NCI-H524 treated with DMSO at 0.1 percent for 48 hours (cell line): ENCODE measurements around the gene ITGB3.
"Not testable (repeated sequence)": the region's sequence is repeated elsewhere in the genome, so short reads cannot be mapped to it uniquely, and the experiment has no call there.

Source experiments
- DNase-seq: peaks from one replicate; lab custom pipeline; 2025; lab: John Stamatoyannopoulos, UW

Gene ITGB3

GRCh38 chr17:47244697-47245096, 8.9 kb upstream of the ITGB3 start:
- DNase-seq: no peak

DNA sequence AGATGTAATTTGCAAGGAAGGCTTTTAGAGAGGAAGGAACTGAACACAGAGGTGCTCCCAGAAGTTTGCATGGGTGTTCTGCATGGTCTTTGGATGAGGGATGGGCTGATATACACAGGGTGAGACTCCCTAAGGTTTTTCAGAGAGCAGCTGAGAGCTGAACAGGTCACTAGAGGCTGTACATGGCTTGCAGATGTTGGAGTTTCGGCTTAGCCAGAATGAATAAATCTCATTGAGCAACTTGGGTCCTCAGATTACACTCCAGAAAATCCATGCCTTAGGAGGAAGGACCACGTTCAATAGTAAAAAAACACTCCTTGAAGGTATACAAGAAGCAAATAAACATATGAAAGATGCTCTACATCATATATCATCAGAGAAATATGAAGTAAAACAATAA, 7.5 kb upstream of the ITGB3 start:
- DNase-seq: no peak

DNA sequence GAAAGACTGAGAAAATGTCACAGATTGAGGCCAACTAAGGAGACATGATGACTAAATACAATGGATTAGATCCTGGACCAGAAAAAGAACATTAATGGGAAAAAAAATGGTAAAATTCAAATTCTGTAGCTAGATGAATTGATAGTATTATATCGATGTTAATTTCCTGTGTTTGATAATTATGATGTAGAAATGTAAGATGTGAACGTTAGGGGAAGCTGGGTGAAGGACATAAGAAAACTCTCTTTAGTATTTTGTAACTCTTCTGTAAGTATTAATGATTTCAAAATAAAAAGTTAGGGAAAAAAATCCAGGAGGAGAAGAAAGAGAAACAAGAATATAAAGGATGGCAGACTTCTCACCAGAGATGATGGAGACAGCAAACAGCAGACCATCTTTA, 2.8 kb upstream of the ITGB3 start:
- DNase-seq: no peak

GRCh38 chr17:47251421-47251940, 2.1 kb upstream of the ITGB3 start:
- no peak for DNase-seq

GRCh38 chr17:47252209-47252608, 1.4 kb upstream of the ITGB3 start:
- no peak for DNase-seq

DNA sequence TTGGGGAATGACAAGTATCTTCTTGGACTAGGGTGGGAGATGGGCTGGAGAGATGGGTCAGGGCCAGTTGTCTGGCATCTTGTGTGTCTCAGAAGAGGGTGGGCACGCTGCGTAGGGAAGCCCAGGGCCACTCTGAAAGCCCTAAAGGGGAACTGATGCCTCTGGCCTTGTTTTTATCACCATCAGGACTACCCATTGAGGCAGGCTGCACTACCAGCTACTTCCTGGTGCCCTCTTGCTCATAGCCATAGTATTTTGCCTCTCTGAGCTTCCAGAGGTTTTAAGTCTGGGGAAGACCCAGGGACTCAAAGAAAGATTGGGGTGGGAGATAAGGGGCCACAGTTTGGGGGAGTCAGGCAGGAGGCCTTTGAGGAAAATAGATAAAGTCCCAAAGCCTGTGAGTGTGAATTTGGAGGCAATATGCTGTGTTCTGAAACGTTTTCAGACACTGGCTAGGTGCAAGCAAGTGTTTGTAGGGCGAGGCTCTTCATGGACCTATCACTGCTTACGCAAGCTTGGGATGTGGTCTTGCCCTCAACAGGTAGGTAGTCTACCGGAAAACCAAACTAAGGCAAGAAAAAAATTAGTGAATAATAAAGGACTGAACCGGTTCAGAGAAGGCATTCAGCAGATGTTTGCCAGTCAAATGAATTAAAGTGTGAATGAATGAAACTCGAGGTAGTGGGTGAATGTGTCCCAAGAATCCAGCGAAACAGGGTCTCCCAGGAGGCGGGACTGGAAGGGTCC, 688 bp upstream of the ITGB3 start:
- no peak for DNase-seq

DNA sequence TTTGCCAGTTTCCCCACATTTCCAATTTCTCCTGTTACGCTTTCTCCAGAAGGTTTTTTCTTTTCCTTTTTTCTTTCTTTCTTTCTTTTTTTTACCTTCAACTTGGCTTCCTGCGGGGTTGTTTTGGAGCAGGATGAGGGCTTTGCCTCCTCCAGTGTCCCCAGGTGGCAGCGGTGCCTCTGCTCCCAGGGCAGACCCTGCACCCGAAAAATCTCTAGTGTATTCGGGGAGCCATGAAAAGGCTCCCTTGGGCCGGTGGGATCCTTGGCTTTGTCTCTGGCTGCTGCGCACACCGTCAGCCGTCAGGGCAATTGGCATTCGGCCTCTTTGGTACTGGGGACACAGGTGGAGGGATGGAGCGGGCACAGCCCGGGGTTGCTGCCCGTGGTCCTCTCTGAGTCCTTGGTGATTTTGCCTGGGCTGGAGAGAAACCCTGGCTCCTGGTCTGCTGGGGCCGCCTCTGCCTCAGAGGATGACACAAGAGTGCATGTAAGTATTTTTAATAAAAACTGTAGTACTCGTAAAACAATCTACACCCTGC, 846 bp downstream of the ITGB3 start:
- no peak for DNase-seq

- DNase-seq: no peak
These were observed 4.2 kb downstream of the ITGB3 start for GRCh38 chr17:47257651-47258339.

DNA sequence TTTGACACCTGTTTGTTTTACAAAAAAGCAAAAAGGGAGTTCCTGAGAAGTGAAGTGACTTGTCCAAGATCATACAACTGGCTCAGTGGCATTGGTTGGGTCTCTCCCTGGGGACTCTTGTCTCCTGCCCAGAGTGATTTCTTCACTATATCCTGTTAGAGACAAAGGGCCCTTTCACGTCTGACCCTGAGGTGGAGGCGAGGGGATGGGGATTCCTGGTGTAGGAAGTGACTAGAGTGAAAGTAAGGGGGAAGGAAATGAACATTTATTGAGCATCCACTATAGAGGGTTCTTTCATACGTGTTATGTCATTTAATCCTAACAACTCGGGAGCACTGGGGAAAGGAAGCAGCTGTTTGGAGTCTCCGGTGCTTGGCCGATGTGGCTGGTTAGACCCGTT, 9.0 kb downstream of the ITGB3 start:
- DNase-seq: no peak

DNA sequence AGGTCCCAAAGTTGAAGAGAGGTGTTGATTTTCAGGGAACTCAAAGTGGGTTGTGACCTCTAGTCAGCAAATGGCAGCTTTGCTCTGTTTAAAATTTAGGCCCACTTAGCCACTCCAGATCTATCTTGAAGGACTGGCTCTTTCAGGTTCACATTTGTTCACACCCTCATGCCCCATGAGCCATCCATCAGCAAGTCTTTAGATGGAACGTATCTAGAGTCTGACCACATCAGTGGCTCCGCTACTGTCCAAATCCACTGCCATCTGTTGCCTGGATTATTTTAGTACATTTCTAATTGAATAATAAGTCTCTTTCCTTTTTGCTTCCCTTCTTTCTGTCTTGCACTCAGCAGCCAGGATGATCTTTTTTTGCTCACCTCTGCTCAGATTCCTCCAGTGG, 10.5 kb downstream of the ITGB3 start:
- no peak for DNase-seq

GRCh38 chr17:47265983-47266541, 12.4 kb downstream of the ITGB3 start:
- DNase-seq: no peak

DNA sequence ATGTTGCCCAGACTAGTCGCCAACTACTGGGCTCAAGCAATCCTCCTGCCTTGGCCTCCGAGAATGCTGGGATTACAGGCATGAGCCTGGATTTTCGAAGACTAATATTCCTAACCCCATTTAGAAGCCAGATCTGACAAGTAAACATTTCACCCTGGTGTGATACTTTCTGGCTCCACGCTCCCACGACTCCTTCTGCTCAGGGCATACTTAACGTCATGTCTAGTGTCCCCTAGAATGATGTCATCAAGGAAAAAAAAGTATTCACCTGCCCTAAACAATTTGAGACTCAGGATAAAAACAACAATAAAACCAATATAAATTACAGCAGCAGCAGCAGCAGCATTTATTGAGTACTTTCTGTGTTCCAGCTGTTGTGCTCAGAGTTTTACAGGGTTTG, 13.2 kb downstream of the ITGB3 start:
- DNase-seq: no peak

DNA sequence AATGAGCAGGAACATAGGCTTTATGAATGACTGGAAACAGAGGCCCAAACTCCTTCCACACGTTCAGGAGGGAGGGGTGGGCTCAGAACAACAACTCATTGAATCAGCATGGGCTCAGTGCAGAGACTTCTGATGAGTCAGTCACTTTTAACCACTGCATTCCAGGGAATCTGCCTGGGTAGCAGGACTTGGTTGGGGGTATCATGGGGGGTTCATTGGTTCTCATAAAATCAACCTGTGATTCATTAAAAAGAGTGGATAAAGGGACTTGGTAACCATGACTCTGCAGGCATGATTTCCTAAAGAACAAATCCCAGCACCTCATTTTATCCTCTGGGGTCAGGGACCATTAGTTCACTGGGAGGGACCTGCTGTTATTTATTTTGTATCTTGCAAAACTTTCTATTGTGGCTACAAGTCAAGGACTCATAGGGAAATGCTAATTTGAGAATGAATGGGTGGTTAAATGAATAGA, 13.8 kb downstream of the ITGB3 start:
- DNase-seq: no peak

DNA sequence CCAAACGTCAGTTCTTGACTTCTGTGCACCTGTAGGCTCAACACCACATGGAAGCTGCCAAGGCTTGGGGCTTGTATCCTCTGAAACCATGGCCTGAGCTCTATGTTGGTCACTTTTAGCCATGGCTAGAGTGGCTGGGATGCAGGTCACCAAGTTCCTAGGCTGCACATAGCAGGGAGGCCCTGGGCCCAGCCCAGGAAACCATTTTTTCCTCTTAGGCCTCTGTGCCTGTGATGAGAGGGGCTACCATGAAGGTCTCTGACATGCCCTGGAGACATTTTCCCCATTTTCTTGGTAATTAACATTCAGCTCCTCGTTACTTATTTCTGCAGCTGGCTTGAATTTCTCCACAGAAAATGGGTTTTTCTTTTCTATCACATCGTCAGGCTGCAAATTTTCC, 15.3 kb downstream of the ITGB3 start:
- not testable (repeated sequence) for DNase-seq

GRCh38 chr17:47269561-47270280, 16.1 kb downstream of the ITGB3 start:
- DNase-seq: not testable (repeated sequence)

DNA sequence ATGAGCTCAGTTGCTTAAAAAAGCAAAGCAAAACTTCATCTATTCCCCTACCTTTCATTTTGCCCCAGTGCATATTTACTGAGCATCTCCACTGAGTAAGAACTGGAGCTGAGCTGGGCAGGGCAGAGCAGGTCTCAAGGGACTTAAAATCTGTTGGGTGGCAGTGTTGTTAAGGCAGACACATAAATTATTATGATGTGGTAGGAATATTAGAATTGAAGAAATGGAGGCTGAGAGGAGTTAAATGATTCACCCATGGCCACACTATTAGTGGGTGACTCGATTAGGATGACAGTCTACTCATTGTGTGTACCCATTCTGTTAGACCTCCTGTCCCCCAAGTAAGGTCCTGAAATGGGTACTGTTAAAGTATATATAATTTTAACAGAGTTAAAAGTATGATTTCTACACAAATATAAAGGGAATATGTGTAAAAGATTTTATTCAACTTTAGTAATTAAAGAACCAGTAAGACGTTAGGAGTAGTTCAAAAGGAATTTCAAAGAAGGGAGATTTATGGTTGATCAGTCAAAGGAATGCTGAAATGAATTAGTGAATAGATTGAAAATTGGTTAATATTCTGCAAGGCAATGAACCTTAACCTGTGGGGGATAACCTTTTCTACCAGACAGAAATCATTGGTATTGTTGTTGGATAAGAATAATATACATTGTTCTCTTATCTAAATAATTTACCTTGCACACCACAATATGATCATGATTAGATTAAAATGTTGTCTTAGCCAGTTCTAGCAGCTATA, 17.5 kb downstream of the ITGB3 start:
- no peak for DNase-seq

- DNase-seq: no peak
These were observed 18.9 kb downstream of the ITGB3 start for GRCh38 chr17:47272491-47272890.

DNA sequence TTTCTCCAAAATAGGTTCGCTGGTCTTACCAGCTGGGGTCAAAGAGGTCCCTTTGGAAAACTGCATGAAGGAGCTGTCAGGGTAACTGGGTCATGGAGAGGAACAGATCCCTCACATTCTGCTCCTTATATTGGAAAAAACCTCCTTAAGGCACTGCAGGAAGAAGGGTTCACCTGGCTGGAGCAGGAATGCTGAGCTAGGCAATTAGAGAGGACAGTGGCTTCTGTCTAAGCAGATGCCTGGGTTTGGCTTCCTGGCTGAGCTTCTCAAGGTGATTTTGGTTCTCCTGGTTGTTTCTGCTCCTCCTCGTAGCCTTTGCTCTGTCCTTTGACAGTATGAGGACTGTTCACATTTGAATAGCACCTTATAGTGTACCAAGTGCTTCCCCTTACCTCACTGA, 19.6 kb downstream of the ITGB3 start:
- DNase-seq: no peak

- DNase-seq: no peak
These were observed 20.9 kb downstream of the ITGB3 start for GRCh38 chr17:47274319-47275069.

DNA sequence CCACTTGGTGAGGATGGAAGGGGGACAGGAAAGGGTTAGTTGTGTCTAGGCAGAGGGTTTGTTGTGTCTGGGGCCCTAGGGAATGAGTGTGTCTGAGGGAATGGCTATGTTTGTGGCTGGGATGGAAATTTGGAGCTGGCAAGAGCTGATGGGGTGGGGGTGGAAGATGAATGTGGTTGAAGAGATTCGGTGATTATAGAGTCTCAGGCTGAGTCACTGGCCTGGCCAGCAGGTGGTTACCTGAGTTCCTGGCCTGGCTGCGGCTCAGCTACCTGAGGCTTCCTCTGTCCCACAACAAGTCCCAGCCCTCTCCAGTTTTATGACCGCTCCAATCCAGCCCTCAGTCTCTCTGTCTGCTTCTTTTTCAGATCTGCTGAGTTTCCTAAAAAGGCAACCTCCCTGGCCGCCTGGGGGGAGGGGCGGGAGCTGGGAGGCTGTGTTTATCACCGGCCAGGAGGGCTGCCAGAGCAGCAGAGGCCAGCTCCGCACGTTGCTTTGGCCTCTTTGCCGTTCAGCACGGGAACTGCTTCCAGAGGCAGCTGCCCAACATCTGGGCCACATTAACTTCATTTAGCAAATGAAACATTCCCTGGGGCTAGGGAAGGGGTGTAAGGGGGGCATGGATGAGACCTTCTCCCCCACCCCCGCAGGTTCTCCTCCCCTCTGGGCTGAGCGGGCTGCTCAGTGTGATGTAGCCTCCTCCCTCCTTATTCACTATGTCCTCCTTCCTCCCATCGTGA, 21.8 kb downstream of the ITGB3 start:
- no peak for DNase-seq
